ENCODE results near the gene DUSP10.

DUSP10 gene

GRCh38 chr1:221672239-221672645, 69.6 kb downstream of the DUSP10 start:
- no peaks in the 10 kb centered on the region for H3K4me1 Mint-ChIP-seq
- ATAC-seq (ENCODE audit: low read depth): no peak
- no peaks in the 10 kb centered on the region for H3K9me3 Mint-ChIP-seq
- DNase-seq (ENCODE audit: low spot score in 2 of 2): no peak
- no peak overlapping the region for H3K27ac Mint-ChIP-seq
- no peaks in the 10 kb centered on the region for H3K27me3 Mint-ChIP-seq
- H3K36me3 Mint-ChIP-seq: no peaks in the 10 kb centered on the region
- no peak overlapping the region for H3K4me3 Mint-ChIP-seq

GRCh38 chr1:221670081-221670480, 71.8 kb downstream of the DUSP10 start:
- ATAC-seq (ENCODE audit: low read depth): no peak
- no peak overlapping the region for H3K4me3 Mint-ChIP-seq
- no peak overlapping the region for H3K27ac Mint-ChIP-seq
- DNase-seq (ENCODE audit: low spot score in 2 of 2): no peak
- no peaks in the 10 kb centered on the region for H3K27me3 Mint-ChIP-seq
- H3K36me3 Mint-ChIP-seq: no peaks in the 10 kb centered on the region
- H3K9me3 Mint-ChIP-seq: no peaks in the 10 kb centered on the region
- no peaks in the 10 kb centered on the region for H3K4me1 Mint-ChIP-seq

- H3K9me3 Mint-ChIP-seq: no peaks in the 10 kb centered on the region
- DNase-seq (ENCODE audit: low spot score in 2 of 2): no peak
- H3K4me1 Mint-ChIP-seq: no peaks in the 10 kb centered on the region
- H3K4me3 Mint-ChIP-seq: no peak overlapping the region
- no peaks in the 10 kb centered on the region for H3K27me3 Mint-ChIP-seq
- ATAC-seq (ENCODE audit: low read depth): no peak
- no peaks in the 10 kb centered on the region for H3K36me3 Mint-ChIP-seq
- H3K27ac Mint-ChIP-seq: no peak overlapping the region
These were observed 72.4 kb downstream of the DUSP10 start for GRCh38 chr1:221669441-221669840.

GRCh38 chr1:221667504-221667903, 74.4 kb downstream of the DUSP10 start:
- ATAC-seq (ENCODE audit: low read depth): no peak
- no peaks in the 10 kb centered on the region for H3K36me3 Mint-ChIP-seq
- no peaks in the 10 kb centered on the region for H3K9me3 Mint-ChIP-seq
- H3K4me1 Mint-ChIP-seq: no peaks in the 10 kb centered on the region
- H3K4me3 Mint-ChIP-seq: no peak overlapping the region
- no peaks in the 10 kb centered on the region for H3K27me3 Mint-ChIP-seq
- H3K27ac Mint-ChIP-seq: no peak overlapping the region
- DNase-seq (ENCODE audit: low spot score in 2 of 2): no peak

GRCh38 chr1:221664253-221664652, 77.6 kb downstream of the DUSP10 start:
- Mint-ChIP-seq H3K4me3 (no peak overlapping the region), H3K27me3 (no peaks in the 10 kb centered on the region), H3K4me1 (no peaks in the 10 kb centered on the region), H3K36me3 (no peaks in the 10 kb centered on the region), H3K9me3 (no peaks in the 10 kb centered on the region), H3K27ac (no peak overlapping the region)
- DNase-seq (ENCODE audit: low spot score in 2 of 2): no peak
- no peak for ATAC-seq (ENCODE audit: low read depth)

GRCh38 chr1:221663321-221663720, 78.6 kb downstream of the DUSP10 start:
- DNase-seq (ENCODE audit: low spot score in 2 of 2) (no peak), ATAC-seq (ENCODE audit: low read depth) (no peak)
- H3K36me3 Mint-ChIP-seq: no peaks in the 10 kb centered on the region
- H3K27ac Mint-ChIP-seq: no peak overlapping the region
- no peak overlapping the region for H3K4me3 Mint-ChIP-seq
- H3K9me3 Mint-ChIP-seq: no peaks in the 10 kb centered on the region
- no peaks in the 10 kb centered on the region for H3K27me3 Mint-ChIP-seq
- H3K4me1 Mint-ChIP-seq: no peaks in the 10 kb centered on the region

- no peaks in the 10 kb centered on the region for H3K27me3 Mint-ChIP-seq
These were observed 86.1 kb downstream of the DUSP10 start for GRCh38 chr1:221655766-221656305.

More at GRCh38 chr1:221655766-221656305, 86.1 kb downstream of the DUSP10 start:
- ATAC-seq (ENCODE audit: low read depth) (no peak), DNase-seq (ENCODE audit: low spot score in 2 of 2) (no peak)
- Mint-ChIP-seq H3K4me3 (no peak overlapping the region), H3K27ac (no peak overlapping the region), H3K9me3 (no peaks in the 10 kb centered on the region), H3K36me3 (no peaks in the 10 kb centered on the region), H3K4me1 (no peaks in the 10 kb centered on the region)

Data from memory B cell (primary cell).